Gastroesophageal sphincter (tissue), 3 donors: Measurements from ENCODE around the gene MYO1B.

Source experiments
- CTCF ChIP-seq, 4 experiments: fragments of 200-600 bp in 2 of 4; fragments of 450-650 bp in 2 of 4; sonication (generic) in 1 of 4; IDR thresholded peaks; one replicate each; pipeline ENCODE4 v1.5.1; 2017 to 2019; ENCODE audit warnings: antibody characterized with exemption in 4 of 4, mild to moderate bottlenecking in 2 of 4, moderate library complexity in 2 of 4
- POLR2A ChIP-seq, 2 donors: fragments of 450-650 bp; IDR thresholded peaks; one replicate each; pipeline ENCODE4 v1.6.1; 2017; ENCODE audit warnings: antibody characterized with exemption in 2 of 2, mild to moderate bottlenecking in 2 of 2, moderate library complexity in 1 of 2

GRCh38 chr2:191410646-191411436, 165.6 kb downstream of the MYO1B start:
- no peak for TF ChIP-seq CTCF (IDR thresholded peaks at IDR 0.05)
- TF ChIP-seq POLR2A (IDR thresholded peaks at IDR 0.05), result no peak
